Fibroblast of lung (primary cell): ENCODE results near the gene SESN3. TPM values are rescaled to one million over a fixed set of nuclear protein-coding genes. Genes with fewer than 3 reads are reported as not detected.
A peak's percentile ranks its signal among the peaks of the same experiment; 100 is the strongest.

Experiments
- DNase-seq, 2 donors: peaks; one replicate each; pipeline versions ENCODE4 v3.0.0 to v3.0.0-alpha.2; 2010; ENCODE audit warnings: low read depth in 2 of 2
- H2AFZ ChIP-seq: 2 replicates; pipeline ENCODE4 v1.5.1; 2012; ENCODE audit warnings: low read length, control low read depth, inconsistent platforms
- H3K27ac ChIP-seq: 2 replicates; pipeline ENCODE4 v1.5.1; 2011; ENCODE audit warnings: low read length, control low read depth; ENCODE audit not compliant: insufficient read depth
- H3K27me3 ChIP-seq: 2 replicates; pipeline ENCODE4 v1.5.1; 2011; ENCODE audit warnings: mild to moderate bottlenecking, low read length; ENCODE audit not compliant: control insufficient read depth, insufficient read depth
- H3K36me3 ChIP-seq: 2 replicates; pipeline ENCODE4 v1.5.1; 2011; ENCODE audit warnings: low read length; ENCODE audit not compliant: control insufficient read depth, insufficient read depth
- H3K4me1 ChIP-seq: 2 replicates; pipeline ENCODE4 v1.5.1; 2011; ENCODE audit warnings: low read length; ENCODE audit not compliant: control insufficient read depth, insufficient read depth; ENCODE audit errors: extremely low read depth
- H3K4me2 ChIP-seq: 2 replicates; pipeline ENCODE4 v1.5.1; 2011; ENCODE audit warnings: low read length, control low read depth; ENCODE audit not compliant: insufficient read depth; ENCODE audit errors: extremely low read depth
- H3K4me3 ChIP-seq, 4 experiments: fragments of 200-600 bp in 1 of 4; sonication (generic) in 1 of 4; replicated peaks in 1 of 4; 2 replicates each; pipeline ENCODE4 v1.5.1; 2011 to 2016; ENCODE audit warnings: low read length in 4 of 4, low read depth in 3 of 4, mild to moderate bottlenecking in 3 of 4, control low read depth in 2 of 4, inconsistent platforms in 1 of 4, mixed read lengths in 1 of 4; ENCODE audit not compliant: insufficient read depth in 1 of 4; ENCODE audit errors: control extremely low read depth in 1 of 4
- H3K79me2 ChIP-seq: 2 replicates; pipeline ENCODE4 v1.5.1; 2012; ENCODE audit warnings: mild to moderate bottlenecking, low read length, inconsistent platforms; ENCODE audit not compliant: control insufficient read depth, insufficient read depth
- H3K9ac ChIP-seq: 2 replicates; pipeline ENCODE4 v1.5.1; 2011; ENCODE audit warnings: mild to moderate bottlenecking, low read length, control low read depth; ENCODE audit not compliant: insufficient read depth
- H3K9me3 ChIP-seq: 2 replicates; pipeline ENCODE4 v1.5.1; 2012; ENCODE audit warnings: low read depth, low read length; ENCODE audit not compliant: control insufficient read depth, insufficient read depth
- H4K20me1 ChIP-seq: 2 replicates; pipeline ENCODE4 v1.5.1; 2011; ENCODE audit warnings: low read length; ENCODE audit not compliant: control insufficient read depth, insufficient read depth; ENCODE audit errors: extremely low read depth
- CTCF ChIP-seq, 2 donors: IDR thresholded peaks in 1 of 2; conservative IDR thresholded peaks in 1 of 2; 1 replicate in 1 of 2; 2 replicates in 1 of 2; pipeline ENCODE4 v1.5.1; 2011 to 2012; ENCODE audit warnings: low read length in 2 of 2, control low read depth in 1 of 2, inconsistent platforms in 1 of 2, low read depth in 1 of 2, mild to moderate bottlenecking in 1 of 2
- EZH2 ChIP-seq: IDR thresholded peaks from 2 replicates; pipeline ENCODE4 v1.5.1; 2012; ENCODE audit warnings: low read length, control low read depth, mild to moderate bottlenecking; ENCODE audit errors: missing control alignments
- polyA plus RNA-seq, 2 donors: library from polyadenylated mRNA; depleted of rRNA in 1 of 2; stranded (reverse) in 1 of 2; unstranded in 1 of 2; fragments of >200 nt; gene quantifications; 2 replicates each; pipeline ENCODE4 v1.2.1, GENCODE V29; 2011 to 2012; ENCODE audit warnings: missing spikeins in 1 of 2
- total RNA-seq: library from RNA; depleted of rRNA; stranded (reverse); fragments of >200 nt; gene quantifications from 2 replicates; pipeline ENCODE4 v1.2.1, GENCODE V29; 2014

SESN3 gene
- total and polyA plus RNA-seq, 2 donors (not counting 1 experiment from before 2014, with no cell fraction given) = 6.4 to 60.1 TPM

DNA sequence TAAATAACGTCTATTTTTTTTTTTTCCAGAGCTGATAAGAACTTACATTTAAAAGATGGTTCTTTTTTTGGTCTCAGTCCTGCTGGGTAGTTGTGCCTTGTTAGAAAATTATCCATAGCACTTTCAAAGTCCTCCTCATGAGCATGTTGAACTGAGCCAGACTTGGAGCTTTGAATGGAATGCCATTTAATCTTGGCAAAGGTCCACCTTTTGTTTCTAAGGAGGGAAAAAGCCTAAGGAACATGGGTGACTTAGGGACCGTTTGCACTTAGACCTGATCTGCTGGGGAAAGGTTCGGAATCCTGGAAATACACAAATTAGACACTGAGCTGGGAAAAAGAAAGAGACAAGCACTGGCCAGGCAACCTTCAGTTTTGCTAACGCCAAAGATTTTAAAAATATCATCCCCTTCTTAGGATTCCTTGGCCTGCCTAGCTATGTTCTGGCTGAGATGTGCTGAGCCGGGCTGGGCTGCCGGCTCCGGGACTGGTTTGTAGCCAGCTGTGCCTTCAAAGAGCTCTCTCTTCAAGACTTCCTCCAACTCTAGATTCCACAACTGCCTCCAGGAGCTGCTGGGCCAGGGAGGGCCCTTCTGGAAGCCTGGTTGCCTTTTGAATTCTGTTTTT, 74.0 kb downstream of the SESN3 start:
- no peak overlapping the region for H3K9ac ChIP-seq
- TF ChIP-seq CTCF (conservative IDR thresholded peaks at IDR 0.05 in 1 of 2, IDR thresholded peaks at IDR 0.05 in 1 of 2; ENCODE audit: low read depth in 1 of 2, low read length in 2 of 2) (no peak), EZH2 (no peak)
- no peaks in the 10 kb centered on the region for H3K9me3 ChIP-seq
- no peaks in the 10 kb centered on the region for H4K20me1 ChIP-seq
- H2AFZ ChIP-seq = peak overlapping the region; percentile 26
- no peaks in the 10 kb centered on the region for H3K27me3 ChIP-seq
- no peak overlapping the region for H3K27ac ChIP-seq
- H3K4me2 ChIP-seq = no peak overlapping the region
- no peaks in the 10 kb centered on the region for H3K79me2 ChIP-seq
- no peaks in the 10 kb centered on the region for H3K36me3 ChIP-seq
- H3K4me3 ChIP-seq = no peak overlapping the region
- no peaks in the 10 kb centered on the region for H3K4me1 ChIP-seq
- DNase-seq = no peak

DNA sequence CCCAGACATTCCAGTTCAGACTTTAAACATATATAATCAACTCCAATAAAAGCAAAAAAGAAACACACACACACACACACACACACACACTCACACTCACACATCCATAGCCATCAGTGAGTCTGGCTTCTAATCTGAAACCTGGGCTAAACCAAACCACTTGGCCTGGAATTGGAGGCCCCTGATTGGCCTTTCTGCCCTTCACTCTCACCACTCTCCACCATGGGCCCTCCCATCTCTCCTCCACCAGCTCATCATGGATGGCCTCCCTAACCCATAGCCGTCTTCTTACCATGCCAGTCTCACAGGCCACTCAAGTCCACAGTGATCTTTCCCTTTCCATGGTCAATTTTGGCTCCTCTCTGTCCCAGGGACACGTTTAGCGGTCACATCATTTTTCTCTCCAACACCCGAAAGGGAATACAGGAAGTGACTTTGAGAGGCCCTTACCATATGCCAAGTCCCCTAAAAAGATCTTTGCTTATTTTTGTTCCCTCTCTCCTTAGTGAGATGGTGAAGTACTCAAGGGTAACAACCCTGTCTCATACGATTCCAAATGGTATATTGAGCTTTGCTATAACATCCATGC, 74.8 kb downstream of the SESN3 start:
- Histone ChIP-seq H3K79me2 (no peaks in the 10 kb centered on the region), H3K36me3 (no peaks in the 10 kb centered on the region), H3K4me1 (no peaks in the 10 kb centered on the region), H2AFZ (no peak overlapping the region), H3K9ac (no peak overlapping the region), H3K4me2 (no peak overlapping the region), H3K27me3 (no peaks in the 10 kb centered on the region), H3K27ac (no peak overlapping the region), H3K4me3 (no peak overlapping the region), H3K9me3 (no peaks in the 10 kb centered on the region), H4K20me1 (no peaks in the 10 kb centered on the region)
- TF ChIP-seq CTCF (conservative IDR thresholded peaks at IDR 0.05 in 1 of 2, IDR thresholded peaks at IDR 0.05 in 1 of 2; ENCODE audit: low read depth in 1 of 2, low read length in 2 of 2) (no peak), EZH2 (no peak)
- no peak for DNase-seq

- H3K4me1 ChIP-seq = no peaks in the 10 kb centered on the region
- no peaks in the 10 kb centered on the region for H3K9me3 ChIP-seq
- no peak overlapping the region for H3K4me2 ChIP-seq
- no peak overlapping the region for H3K9ac ChIP-seq
- H3K27ac ChIP-seq = no peak overlapping the region
- H3K36me3 ChIP-seq = no peaks in the 10 kb centered on the region
- DNase-seq = no peak
- no peak overlapping the region for H3K4me3 ChIP-seq
- H3K79me2 ChIP-seq = no peaks in the 10 kb centered on the region
- no peaks in the 10 kb centered on the region for H4K20me1 ChIP-seq
- H2AFZ ChIP-seq = no peak overlapping the region
- no peaks in the 10 kb centered on the region for H3K27me3 ChIP-seq
- TF ChIP-seq CTCF (conservative IDR thresholded peaks at IDR 0.05 in 1 of 2, IDR thresholded peaks at IDR 0.05 in 1 of 2; ENCODE audit: low read depth in 1 of 2, low read length in 2 of 2) (no peak), EZH2 (no peak)
Observed at GRCh38 chr11:95155385-95155784, 75.6 kb downstream of the SESN3 start.
